Measurements from ENCODE around the gene HACL1. TPM values are rescaled to one million over a fixed set of nuclear protein-coding genes. Genes with fewer than 3 reads are reported as not detected.

The HACL1 gene
- total RNA-seq, 1 donor from 2014 or later, result 8.1 TPM

- Histone ChIP-seq H3K9me3 (no peaks in the 10 kb centered on the region), H3K36me3 (peaks cover 0 to 5% of the 10 kb centered on the region in 2 donors), H3K4me3 (no peak overlapping the region), H3K4me1 (no peaks in the 10 kb centered on the region), H3K27me3 (no peaks in the 10 kb centered on the region), H3K27ac (no peak overlapping the region)
- no peak for DNase-seq (ENCODE audit: extremely low spot score in 2 of 2)
- TF ChIP-seq POLR2A (IDR thresholded peaks at IDR 0.05) (no peak), CTCF (IDR thresholded peaks at IDR 0.05) (no peak), POLR2AphosphoS5 (IDR thresholded peaks at IDR 0.05; ENCODE audit: insufficient read depth in 1 of 2, low read depth in 1 of 2) (no peak)
- intact Hi-C loops (cut with DNase I), result loop anchor here (10.0 kb wide), 1 partner anchor 109 kb away; no protein-coding TSS in a partner anchor
Measured at GRCh38 chr3:15553749-15554148, 47.6 kb downstream of the HACL1 start.

GRCh38 chr3:15551902-15552301 lies 49.5 kb downstream of the HACL1 start:
- intact Hi-C loops (cut with DNase I), result loop anchor here (10.0 kb wide), 1 partner anchor 107 kb away; no protein-coding TSS in a partner anchor
- Histone ChIP-seq H3K36me3 (peaks cover 0 to 5% of the 10 kb centered on the region in 2 donors), H3K4me1 (no peaks in the 10 kb centered on the region), H3K4me3 (no peak overlapping the region), H3K9me3 (no peaks in the 10 kb centered on the region), H3K27ac (no peak overlapping the region), H3K27me3 (no peaks in the 10 kb centered on the region)
- TF ChIP-seq CTCF (IDR thresholded peaks at IDR 0.05) (no peak), POLR2A (IDR thresholded peaks at IDR 0.05) (no peak), POLR2AphosphoS5 (IDR thresholded peaks at IDR 0.05; ENCODE audit: insufficient read depth in 1 of 2, low read depth in 1 of 2) (no peak)
- no peak for DNase-seq (ENCODE audit: extremely low spot score in 2 of 2)

- intact Hi-C loops (cut with DNase I), result loop anchor here (10.0 kb wide), 1 partner anchor 105 kb away; no protein-coding TSS in a partner anchor
- H3K27ac ChIP-seq, result no peak overlapping the region
- no peak for DNase-seq (ENCODE audit: extremely low spot score in 2 of 2)
- no peak overlapping the region for H3K4me3 ChIP-seq
- no peaks in the 10 kb centered on the region for H3K27me3 ChIP-seq
- TF ChIP-seq POLR2AphosphoS5 (IDR thresholded peaks at IDR 0.05; ENCODE audit: insufficient read depth in 1 of 2, low read depth in 1 of 2), result no peak
- TF ChIP-seq POLR2A (IDR thresholded peaks at IDR 0.05), result no peak
- TF ChIP-seq CTCF (IDR thresholded peaks at IDR 0.05), result no peak
- no peaks in the 10 kb centered on the region for H3K36me3 ChIP-seq
- no peaks in the 10 kb centered on the region for H3K4me1 ChIP-seq
- H3K9me3 ChIP-seq, result no peaks in the 10 kb centered on the region
Measured at GRCh38 chr3:15549846-15550245, 51.5 kb downstream of the HACL1 start.

- TF ChIP-seq POLR2AphosphoS5 (IDR thresholded peaks at IDR 0.05; ENCODE audit: insufficient read depth in 1 of 2, low read depth in 1 of 2) (no peak), POLR2A (IDR thresholded peaks at IDR 0.05) (no peak), CTCF (IDR thresholded peaks at IDR 0.05) (no peak)
- no peak for DNase-seq (ENCODE audit: extremely low spot score in 2 of 2)
- no peaks in the 10 kb centered on the region for H3K36me3 ChIP-seq
- no peak overlapping the region for H3K4me3 ChIP-seq
- H3K4me1 ChIP-seq, result peaks cover 5% of the 10 kb centered on the region
- no peaks in the 10 kb centered on the region for H3K27me3 ChIP-seq
- H3K9me3 ChIP-seq, result no peaks in the 10 kb centered on the region
- H3K27ac ChIP-seq, result no peak overlapping the region
- intact Hi-C loops (cut with DNase I), result no loop called here
Measured at GRCh38 chr3:15542614-15543013, 58.8 kb downstream of the HACL1 start.

GRCh38 chr3:15541371-15541770 lies 60.0 kb downstream of the HACL1 start:
- Histone ChIP-seq H3K4me1 (peaks cover 5% of the 10 kb centered on the region), H3K27me3 (no peaks in the 10 kb centered on the region), H3K27ac (no peak overlapping the region), H3K9me3 (no peaks in the 10 kb centered on the region), H3K36me3 (no peaks in the 10 kb centered on the region), H3K4me3 (no peak overlapping the region)
- DNase-seq (ENCODE audit: extremely low spot score in 2 of 2), result no peak
- intact Hi-C loops (cut with DNase I), result no loop called here
- TF ChIP-seq POLR2AphosphoS5 (IDR thresholded peaks at IDR 0.05; ENCODE audit: insufficient read depth in 1 of 2, low read depth in 1 of 2) (no peak), CTCF (IDR thresholded peaks at IDR 0.05) (no peak), POLR2A (IDR thresholded peaks at IDR 0.05) (no peak)
